Left renal cortex interstitium (tissue), 4 donors: ENCODE results near the gene SHC3. TPM values are rescaled to one million over a fixed set of nuclear protein-coding genes. Genes with fewer than 3 reads are reported as not detected.

ENCODE experiments used
- DNase-seq, 4 donors: peaks; one replicate each; pipeline ENCODE4 v3.0.0-alpha.2; 2013; ENCODE audit warnings: low read depth in 4 of 4, low spot score in 2 of 4, missing footprints in 1 of 4
- polyA plus RNA-seq, 4 donors: library from polyadenylated mRNA; unstranded; fragments of 120-200 nt; gene quantifications; one replicate each; pipeline ENCODE4 v1.2.1, GENCODE V29; 2013; ENCODE audit not compliant: insufficient read length in 4 of 4

Gene SHC3
- polyA plus RNA-seq, 4 donors = 2.5 to 3.5 (median 2.9) TPM

GRCh38 chr9:88991066-88992034 is 187.3 kb downstream of the SHC3 start, which contains the start of gene S1PR3:
Gene S1PR3, plus strand, starts transcription at chr9:88991468. Its CDS starts 9,733 bp downstream, at chr9:89001201.
- no peak for DNase-seq

DNA sequence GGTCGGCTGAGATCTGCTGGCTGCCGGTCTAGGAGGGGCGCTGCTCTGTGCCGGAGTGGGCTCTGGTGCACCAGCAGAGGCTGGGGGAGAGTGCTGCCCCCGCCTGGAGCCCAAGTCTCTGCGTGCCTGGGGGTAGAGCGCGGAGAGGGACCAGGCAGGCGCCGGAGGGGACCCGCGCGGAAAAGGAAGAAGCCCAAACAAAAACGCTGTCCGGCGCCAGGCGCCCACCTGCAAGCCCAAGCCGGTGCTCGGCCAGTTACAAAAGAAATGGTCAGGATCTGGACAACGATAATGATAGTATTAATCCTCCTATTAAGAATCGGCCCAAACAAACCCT is 187.9 kb downstream of the SHC3 start:
- DNase-seq = no peak

- DNase-seq = no peak
Measured at GRCh38 chr9:88990041-88990728, 188.4 kb downstream of the SHC3 start.

DNA sequence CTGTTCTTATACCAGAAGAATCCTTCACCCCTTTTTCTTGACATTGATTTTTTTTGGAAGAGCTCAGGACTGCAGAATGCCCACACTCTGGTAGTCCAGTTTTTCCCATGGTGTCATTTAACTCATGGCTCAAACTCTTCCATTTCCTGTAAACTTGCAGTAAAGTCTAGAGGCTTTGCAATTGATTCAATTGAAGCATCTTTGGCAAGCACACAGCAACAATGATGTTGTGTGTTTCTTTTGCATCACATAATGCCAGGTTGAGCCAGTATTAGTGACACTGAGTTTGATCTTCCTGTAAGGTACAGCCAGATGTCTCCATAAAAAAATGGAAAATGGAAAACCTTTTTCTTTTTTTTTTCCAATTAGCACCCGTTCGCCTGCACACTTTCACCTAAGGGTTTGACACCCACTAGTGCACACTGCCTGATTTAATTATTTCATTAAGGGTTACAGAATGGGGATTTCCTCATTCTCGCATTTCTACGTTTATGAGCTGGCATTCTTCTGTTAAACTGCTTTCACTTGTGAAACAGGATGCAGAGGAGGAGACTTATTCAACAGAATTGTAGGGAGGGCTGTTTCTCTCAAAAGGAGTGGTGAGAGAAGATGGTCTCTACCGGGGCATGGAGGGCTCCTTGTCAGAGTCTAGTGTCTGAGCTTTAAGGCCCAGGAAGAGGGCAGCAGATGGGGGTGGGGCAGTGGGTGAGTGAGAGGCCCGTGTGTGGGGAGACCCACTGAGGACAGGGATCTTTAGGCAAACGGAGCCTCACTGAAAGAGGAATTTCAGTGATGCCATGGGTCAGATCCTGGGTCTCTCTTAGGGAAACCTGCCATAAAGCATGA is 189.6 kb downstream of the SHC3 start:
- no peak for DNase-seq

DNA sequence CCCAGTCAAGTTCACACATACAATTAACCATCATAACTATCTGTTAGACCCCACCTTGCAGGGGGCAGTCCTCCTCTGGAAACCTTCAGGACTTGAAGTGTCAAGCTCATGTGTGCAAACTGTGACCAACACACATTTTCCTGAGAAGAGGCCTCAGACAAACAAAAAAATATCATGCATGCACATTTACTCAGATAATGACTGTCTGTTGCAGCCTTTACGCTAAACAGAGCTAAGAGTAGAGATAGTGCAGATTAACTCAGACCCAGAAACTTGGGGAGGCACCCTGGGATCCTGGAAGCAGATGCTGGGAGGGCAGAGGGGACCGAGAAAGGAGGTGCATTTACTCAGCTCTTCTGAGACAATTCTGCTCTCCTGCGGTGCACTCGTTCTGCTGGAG is 191.0 kb downstream of the SHC3 start:
- no peak for DNase-seq

DNA sequence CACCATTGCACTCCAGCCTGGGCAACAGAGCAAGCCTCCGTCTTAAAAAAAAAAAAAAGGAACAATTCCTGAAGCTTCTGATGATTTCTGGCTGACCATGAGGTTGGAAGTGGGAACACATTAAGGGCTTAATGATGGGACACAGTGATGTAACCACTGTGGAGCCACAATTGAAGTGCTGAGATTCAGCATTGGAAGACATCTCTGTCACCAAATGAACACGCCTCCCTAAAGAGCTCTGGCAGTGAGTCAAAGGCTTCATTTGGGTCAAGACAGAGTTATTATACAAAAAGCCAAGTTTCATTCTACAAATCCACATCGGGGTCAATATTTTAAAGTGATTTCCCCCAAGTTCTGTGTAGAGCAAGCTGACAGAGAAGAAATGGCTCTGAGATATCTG is 191.8 kb downstream of the SHC3 start:
- DNase-seq = no peak

DNA sequence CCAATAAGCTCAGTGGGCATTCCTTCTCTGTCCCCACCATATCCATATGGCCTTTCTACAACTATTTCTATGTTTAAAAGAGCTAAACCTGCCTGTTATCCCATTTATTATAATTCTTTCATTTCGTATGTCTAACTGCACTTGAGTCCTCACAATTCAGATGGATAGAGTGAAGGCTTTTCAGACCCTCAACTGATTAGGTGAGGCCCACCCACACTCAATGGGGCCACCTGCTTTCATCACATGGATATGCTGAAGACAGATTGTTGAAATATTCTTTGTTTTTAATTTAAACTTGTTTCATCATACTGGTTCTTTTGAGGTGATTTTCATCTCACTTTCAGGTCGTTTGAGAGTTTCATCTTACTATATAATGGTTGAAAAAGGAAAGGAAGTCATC is 193.0 kb downstream of the SHC3 start:
- DNase-seq = no peak

DNA sequence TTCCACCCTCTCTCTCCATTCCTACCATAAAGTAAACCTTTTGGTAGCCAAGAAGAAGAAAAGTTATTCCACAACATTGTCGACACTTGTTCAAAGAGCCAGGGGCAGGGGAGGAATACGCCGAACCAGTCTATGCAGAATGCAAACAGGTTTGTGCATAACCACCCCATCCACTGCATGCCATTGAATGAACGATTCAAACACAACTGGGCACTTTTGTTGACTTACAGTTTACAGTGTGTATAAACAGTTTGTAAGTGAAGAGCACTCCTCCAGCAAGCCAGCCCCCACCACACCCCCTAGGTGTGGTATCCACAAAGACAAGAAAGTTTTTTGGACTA is 194.1 kb downstream of the SHC3 start:
- no peak for DNase-seq

GRCh38 chr9:88983865-88984542 is 194.6 kb downstream of the SHC3 start:
- DNase-seq = no peak

DNA sequence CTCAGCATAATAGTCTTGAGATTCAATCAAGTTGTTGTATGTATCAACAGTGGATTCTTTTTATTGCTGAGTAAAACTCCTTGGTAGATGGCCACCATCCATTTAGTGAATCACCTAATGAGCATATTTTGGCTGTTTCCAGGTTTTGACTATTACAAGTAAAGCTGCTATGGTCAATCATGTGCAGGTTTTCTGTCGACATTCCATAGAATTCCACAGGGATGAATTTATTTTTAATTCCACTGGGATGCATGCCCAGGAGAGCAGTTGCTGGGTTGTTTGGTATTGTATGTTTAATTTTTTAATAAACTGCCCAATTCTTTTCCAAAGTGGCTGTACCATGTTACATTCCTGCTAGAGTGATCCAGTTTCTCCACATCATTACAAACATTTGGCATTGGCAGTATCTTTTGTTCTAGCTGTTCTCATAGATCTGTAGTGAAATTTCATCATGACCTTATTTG is 197.8 kb downstream of the SHC3 start:
- no peak for DNase-seq

GRCh38 chr9:88979791-88980190 is 198.8 kb downstream of the SHC3 start:
- DNase-seq = no peak

GRCh38 chr9:88979021-88979420 is 199.6 kb downstream of the SHC3 start:
- no peak for DNase-seq

DNA sequence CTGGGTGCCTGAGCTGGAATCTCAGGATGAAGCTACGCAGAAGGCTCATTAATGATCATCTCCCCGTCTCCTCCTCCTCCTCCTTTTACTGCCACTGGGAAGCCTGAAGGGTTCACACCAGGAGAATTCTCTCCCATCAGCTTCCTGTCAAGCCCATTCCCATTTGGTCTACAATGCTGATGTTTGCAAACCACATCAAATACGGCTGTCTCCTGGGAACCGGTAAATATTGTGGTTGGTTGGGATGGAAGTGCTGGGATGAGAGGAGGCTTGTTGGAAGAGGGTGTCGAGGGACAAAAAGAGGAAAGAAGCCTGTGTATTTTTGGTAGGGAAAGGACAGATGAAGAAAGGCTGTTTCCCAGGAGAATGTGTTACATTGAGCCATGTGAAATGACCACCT is 200.6 kb downstream of the SHC3 start:
- DNase-seq = no peak

- no peak for DNase-seq
Measured at GRCh38 chr9:88976890-88977257, 201.7 kb downstream of the SHC3 start.

- DNase-seq = no peak
Measured at GRCh38 chr9:88975966-88976889, 202.4 kb downstream of the SHC3 start.

DNA sequence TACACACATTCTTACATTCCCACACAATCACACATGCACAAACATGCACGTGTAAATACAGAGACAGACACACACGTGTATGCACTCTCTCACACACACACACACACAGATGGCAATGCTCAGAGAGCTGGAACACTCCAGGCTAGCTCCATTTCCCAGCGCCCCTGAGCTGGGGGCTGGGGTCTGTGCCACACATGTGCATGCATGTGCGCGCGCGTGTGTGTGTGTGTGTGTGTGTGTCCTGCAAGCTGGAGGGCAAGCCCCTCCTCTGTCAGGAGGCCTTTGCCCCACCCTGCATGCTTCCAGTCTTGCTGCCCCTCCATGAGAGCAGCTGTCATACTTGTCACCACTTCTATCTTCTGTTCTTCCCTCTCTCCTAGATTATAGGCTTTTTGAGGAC is 204.0 kb downstream of the SHC3 start:
- DNase-seq = no peak

DNA sequence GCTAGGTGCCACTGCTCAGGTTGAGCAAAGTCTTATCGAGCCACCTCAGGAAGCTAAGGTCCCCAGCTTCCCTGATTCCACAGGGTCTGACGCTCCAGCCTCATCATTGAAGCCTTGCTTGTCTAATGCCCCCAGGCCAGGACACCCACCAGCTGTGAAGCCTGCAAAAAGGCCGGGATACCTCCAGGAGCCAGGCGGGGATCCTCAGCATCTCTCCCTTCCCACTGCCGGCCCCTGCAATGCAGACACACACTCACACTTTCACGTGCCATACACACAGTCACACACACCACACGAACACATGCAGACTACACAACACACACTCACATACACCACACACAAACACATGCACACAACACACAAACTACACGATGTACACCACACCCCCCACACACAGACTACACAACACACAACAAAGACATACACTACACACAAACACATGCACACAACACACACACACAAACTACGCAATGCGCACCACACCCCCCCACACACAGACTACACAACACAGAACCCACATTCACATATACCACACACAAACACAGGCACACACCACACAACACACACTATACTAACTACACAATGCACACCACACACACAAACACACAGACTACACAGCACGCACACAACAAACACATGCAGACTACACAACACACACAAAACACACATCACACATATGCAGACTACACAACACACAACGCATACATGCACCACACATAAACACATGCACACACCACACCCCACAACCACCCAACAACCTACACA is 205.2 kb downstream of the SHC3 start:
- DNase-seq = no peak

GRCh38 chr9:88972401-88972800 is 206.2 kb downstream of the SHC3 start:
- no peak for DNase-seq
